Naive B cell (primary cell): Measurements from ENCODE around the gene CAPN5. TPM values are rescaled to one million over a fixed set of nuclear protein-coding genes. Genes with fewer than 3 reads are reported as not detected.

Experiments
- ATAC-seq, 2 donors: fragments of 150-1000 bp; cut with Tn5 transposase; 2 replicates each; pipeline ENCODE4 v1.10.0; 2021; ENCODE audit warnings: low read depth in 2 of 2, mild to moderate bottlenecking in 2 of 2, moderate library complexity in 2 of 2
- DNase-seq: peaks from one replicate; pipeline ENCODE4 v3.0.0; 2022
- H3K27ac Mint-ChIP-seq, 6 donors: one replicate each; pipeline ENCODE4 v1.8.0; 2020 to 2022; ENCODE audit warnings: mild to moderate bottlenecking in 6 of 6, mixed read lengths in 6 of 6, moderate library complexity in 5 of 6, inconsistent platforms in 2 of 6
- H3K27me3 Mint-ChIP-seq, 3 donors: one replicate each; pipeline ENCODE4 v1.8.0; 2021 to 2022; ENCODE audit warnings: mixed read lengths in 3 of 3, mild to moderate bottlenecking in 1 of 3
- H3K36me3 Mint-ChIP-seq, 2 donors: one replicate each; pipeline ENCODE4 v1.8.0; 2020 to 2022; ENCODE audit warnings: mixed read lengths in 2 of 2, inconsistent platforms in 1 of 2, mild to moderate bottlenecking in 1 of 2
- H3K4me1 Mint-ChIP-seq, 3 donors: one replicate each; pipeline ENCODE4 v1.8.0; 2020 to 2022; ENCODE audit warnings: mixed read lengths in 3 of 3, inconsistent platforms in 1 of 3, mild to moderate bottlenecking in 1 of 3, moderate library complexity in 1 of 3
- H3K4me3 Mint-ChIP-seq, 8 donors: one replicate each; pipeline ENCODE4 v1.8.0; 2020 to 2022; ENCODE audit warnings: mild to moderate bottlenecking in 8 of 8, mixed read lengths in 8 of 8, moderate library complexity in 8 of 8, inconsistent platforms in 2 of 8
- H3K9me3 Mint-ChIP-seq, 7 donors: one replicate each; pipeline ENCODE4 v1.8.0; 2020 to 2022; ENCODE audit warnings: mixed read lengths in 7 of 7, mild to moderate bottlenecking in 5 of 7, inconsistent platforms in 2 of 7, moderate library complexity in 1 of 7
- polyA plus RNA-seq, 6 donors: library from polyadenylated mRNA; unstranded; fragments of 300-500 nt; fragmentation: Illumina TruSeq; gene quantifications; one replicate each; pipeline ENCODE4 v1.2.3, GENCODE V29; 2021; ENCODE audit warnings: low read depth in 6 of 6

Gene CAPN5
- polyA plus RNA-seq, 6 donors from 2014 or later, result 0.33 to 0.87 TPM; not detected in 4

GRCh38 chr11:77104727-77105126 is 38.0 kb downstream of the CAPN5 start:
- Mint-ChIP-seq H3K4me3 (no peak overlapping the region), H3K4me1 (peaks cover 0 to 4% (median 0%) of the 10 kb centered on the region in 3 donors), H3K36me3 (no peaks in the 10 kb centered on the region), H3K27ac (no peak overlapping the region), H3K27me3 (no peaks in the 10 kb centered on the region), H3K9me3 (peaks cover 0 to 6% (median 0%) of the 10 kb centered on the region in 7 donors)
- no peak for ATAC-seq
- DNase-seq, result no peak

DNA sequence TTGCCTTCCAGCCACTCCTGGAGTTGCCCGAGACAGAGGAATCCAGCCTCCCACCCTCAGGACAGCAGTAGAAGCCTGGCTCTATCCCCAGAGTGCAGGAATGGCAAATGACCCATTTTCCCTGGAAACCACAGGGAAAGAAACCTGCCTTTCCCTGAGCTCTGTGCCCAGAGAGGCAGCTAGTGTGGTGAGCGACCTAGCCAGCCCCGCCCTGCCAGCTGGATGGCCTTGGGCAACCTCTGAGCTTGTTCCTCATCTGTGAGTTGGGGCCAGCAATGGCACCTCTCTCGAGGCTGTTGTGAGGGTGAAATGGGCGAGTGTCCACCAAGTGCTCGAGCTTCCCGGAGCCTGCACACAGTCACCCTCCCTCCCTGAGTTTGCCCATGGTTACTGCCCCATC is 39.5 kb downstream of the CAPN5 start:
- ATAC-seq, result no peak
- H3K4me1 Mint-ChIP-seq, result peaks cover 0 to 5% (median 0%) of the 10 kb centered on the region in 3 donors
- no peaks in the 10 kb centered on the region for H3K36me3 Mint-ChIP-seq
- no peak for DNase-seq
- no peaks in the 10 kb centered on the region for H3K27me3 Mint-ChIP-seq
- H3K9me3 Mint-ChIP-seq, result no peaks in the 10 kb centered on the region
- no peak overlapping the region for H3K27ac Mint-ChIP-seq
- no peak overlapping the region for H3K4me3 Mint-ChIP-seq

DNA sequence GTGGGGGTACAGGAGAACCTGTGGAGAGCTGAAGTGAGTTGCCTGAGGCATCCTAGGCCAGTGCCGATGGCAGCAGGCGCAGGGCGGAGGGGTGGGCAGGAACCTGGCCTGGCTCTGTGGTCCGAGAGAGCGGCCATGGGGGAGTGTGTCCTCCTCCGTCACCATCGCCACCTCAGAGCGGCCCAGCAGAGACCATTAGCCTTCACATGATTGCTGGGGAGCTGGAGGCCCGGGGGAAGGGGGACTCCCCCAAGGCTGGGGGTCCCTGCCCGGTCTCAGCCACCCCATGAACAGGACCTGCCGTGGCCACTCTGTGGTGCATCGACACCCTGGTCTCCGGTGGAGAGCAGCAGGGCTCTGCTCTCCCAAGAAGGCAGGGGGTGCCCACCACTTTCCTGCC is 40.0 kb downstream of the CAPN5 start:
- H3K27ac Mint-ChIP-seq, result no peak overlapping the region
- H3K36me3 Mint-ChIP-seq, result no peaks in the 10 kb centered on the region
- no peaks in the 10 kb centered on the region for H3K27me3 Mint-ChIP-seq
- H3K4me1 Mint-ChIP-seq, result peaks cover 0 to 5% (median 0%) of the 10 kb centered on the region in 3 donors
- H3K4me3 Mint-ChIP-seq, result no peak overlapping the region
- DNase-seq (no peak), ATAC-seq (no peak)
- no peaks in the 10 kb centered on the region for H3K9me3 Mint-ChIP-seq

DNA sequence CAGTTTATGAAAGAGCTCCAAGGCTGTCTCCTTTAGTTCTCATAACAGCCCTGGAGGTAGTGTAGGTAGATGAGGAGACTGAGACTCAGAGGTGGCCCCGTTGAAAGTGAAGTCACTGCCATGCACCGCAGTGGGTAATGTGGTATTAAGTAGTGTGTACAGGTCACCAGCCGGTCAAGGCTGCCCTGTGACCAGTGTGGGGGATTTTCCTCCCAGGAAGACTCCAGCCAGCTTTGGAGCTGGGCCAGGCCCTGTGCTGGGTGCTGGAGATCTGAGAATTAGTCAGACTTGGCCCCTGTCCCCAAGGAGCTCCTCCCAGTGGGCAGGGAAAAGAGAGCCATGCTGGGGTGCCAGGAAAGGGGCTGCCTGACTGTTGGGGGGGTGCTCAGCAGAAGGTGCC is 41.2 kb downstream of the CAPN5 start:
- Mint-ChIP-seq H3K9me3 (no peaks in the 10 kb centered on the region), H3K36me3 (no peaks in the 10 kb centered on the region), H3K27me3 (no peaks in the 10 kb centered on the region), H3K4me3 (no peak overlapping the region), H3K27ac (peak overlapping the region in 3 of 6 donors; percentile 7 to 94 (median 62)), H3K4me1 (peaks cover 0 to 5% (median 0%) of the 10 kb centered on the region in 3 donors)
- DNase-seq, result no peak
- ATAC-seq, result no peak

- Mint-ChIP-seq H3K27ac (peak overlapping the region in 1 of 6 donors; percentile 94), H3K27me3 (no peaks in the 10 kb centered on the region), H3K4me1 (peaks cover 0 to 5% (median 0%) of the 10 kb centered on the region in 3 donors), H3K36me3 (no peaks in the 10 kb centered on the region), H3K9me3 (no peaks in the 10 kb centered on the region), H3K4me3 (no peak overlapping the region)
- ATAC-seq (no peak), DNase-seq (no peak)
These were observed 41.7 kb downstream of the CAPN5 start for GRCh38 chr11:77108436-77108835.

GRCh38 chr11:77109236-77110019 is 42.7 kb downstream of the CAPN5 start:
- ATAC-seq, result no peak

DNA sequence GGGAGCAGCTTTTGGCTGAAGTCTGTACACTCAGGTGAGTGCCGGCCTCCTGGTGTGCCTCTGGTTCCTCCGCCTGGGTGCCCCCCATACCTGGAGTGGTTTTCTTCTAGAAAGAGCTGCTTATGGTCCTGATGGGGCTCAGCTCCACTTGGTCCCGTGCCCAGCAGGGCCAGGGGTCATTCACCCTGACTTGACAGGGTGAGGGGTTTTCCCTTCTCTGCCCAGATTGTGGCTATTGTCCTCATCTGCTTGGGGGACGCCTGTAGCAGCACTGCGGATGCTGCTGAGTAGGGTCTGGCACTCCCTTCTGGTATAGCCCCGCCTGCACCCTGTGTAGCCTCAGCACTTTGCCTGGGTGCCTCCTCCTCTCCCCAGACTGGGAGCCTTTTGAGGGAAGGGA is 44.1 kb downstream of the CAPN5 start:
- H3K27ac Mint-ChIP-seq, result no peak overlapping the region
- no peaks in the 10 kb centered on the region for H3K9me3 Mint-ChIP-seq
- H3K4me1 Mint-ChIP-seq, result peaks cover 0 to 5% (median 0%) of the 10 kb centered on the region in 3 donors
- H3K36me3 Mint-ChIP-seq, result no peaks in the 10 kb centered on the region
- ATAC-seq (no peak), DNase-seq (no peak)
- no peak overlapping the region for H3K4me3 Mint-ChIP-seq
- H3K27me3 Mint-ChIP-seq, result no peaks in the 10 kb centered on the region

More at GRCh38 chr11:77109236-77110019, 42.7 kb downstream of the CAPN5 start:
- Mint-ChIP-seq H3K27ac (peak overlapping the region in 2 of 6 donors; percentile 11 to 75), H3K4me1 (peaks cover 0 to 5% (median 0%) of the 10 kb centered on the region in 3 donors), H3K9me3 (no peaks in the 10 kb centered on the region), H3K36me3 (no peaks in the 10 kb centered on the region), H3K27me3 (no peaks in the 10 kb centered on the region), H3K4me3 (no peak overlapping the region)
- no peak for DNase-seq

GRCh38 chr11:77111277-77111676 is 44.5 kb downstream of the CAPN5 start:
- H3K27ac Mint-ChIP-seq, result no peak overlapping the region
- ATAC-seq, result no peak

DNA sequence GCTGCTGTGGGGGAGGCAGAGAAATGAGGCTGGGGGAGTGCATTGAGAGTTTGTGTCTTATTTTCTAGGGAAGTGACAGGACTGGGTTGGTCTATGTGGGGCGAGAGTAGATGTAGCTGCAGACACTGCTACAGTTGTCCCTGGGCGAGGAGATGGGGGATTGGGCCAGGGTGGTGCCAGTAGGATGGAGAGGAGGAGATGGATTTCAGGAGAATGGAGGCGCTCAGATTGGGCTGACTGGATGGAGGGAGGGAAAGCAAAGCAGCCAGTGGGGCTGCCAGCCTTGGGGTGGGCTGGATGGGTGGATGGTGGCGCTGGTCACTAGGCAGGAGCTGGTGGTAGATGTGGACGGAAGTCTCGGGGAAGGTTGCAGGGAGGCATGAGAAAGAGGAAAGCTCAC is 45.2 kb downstream of the CAPN5 start:
- Mint-ChIP-seq H3K36me3 (no peaks in the 10 kb centered on the region), H3K9me3 (no peaks in the 10 kb centered on the region), H3K27me3 (no peaks in the 10 kb centered on the region), H3K4me3 (peak overlapping the region in 1 of 8 donors; percentile 41), H3K4me1 (peaks cover 0 to 5% (median 0%) of the 10 kb centered on the region in 3 donors), H3K27ac (peak overlapping the region in 1 of 6 donors; percentile 88)
- DNase-seq (no peak), ATAC-seq (no peak)

More at GRCh38 chr11:77111277-77111676, 44.5 kb downstream of the CAPN5 start:
- Mint-ChIP-seq H3K4me1 (peaks cover 0 to 5% (median 0%) of the 10 kb centered on the region in 3 donors), H3K36me3 (no peaks in the 10 kb centered on the region), H3K27me3 (no peaks in the 10 kb centered on the region), H3K4me3 (no peak overlapping the region), H3K9me3 (no peaks in the 10 kb centered on the region)
- DNase-seq, result no peak

DNA sequence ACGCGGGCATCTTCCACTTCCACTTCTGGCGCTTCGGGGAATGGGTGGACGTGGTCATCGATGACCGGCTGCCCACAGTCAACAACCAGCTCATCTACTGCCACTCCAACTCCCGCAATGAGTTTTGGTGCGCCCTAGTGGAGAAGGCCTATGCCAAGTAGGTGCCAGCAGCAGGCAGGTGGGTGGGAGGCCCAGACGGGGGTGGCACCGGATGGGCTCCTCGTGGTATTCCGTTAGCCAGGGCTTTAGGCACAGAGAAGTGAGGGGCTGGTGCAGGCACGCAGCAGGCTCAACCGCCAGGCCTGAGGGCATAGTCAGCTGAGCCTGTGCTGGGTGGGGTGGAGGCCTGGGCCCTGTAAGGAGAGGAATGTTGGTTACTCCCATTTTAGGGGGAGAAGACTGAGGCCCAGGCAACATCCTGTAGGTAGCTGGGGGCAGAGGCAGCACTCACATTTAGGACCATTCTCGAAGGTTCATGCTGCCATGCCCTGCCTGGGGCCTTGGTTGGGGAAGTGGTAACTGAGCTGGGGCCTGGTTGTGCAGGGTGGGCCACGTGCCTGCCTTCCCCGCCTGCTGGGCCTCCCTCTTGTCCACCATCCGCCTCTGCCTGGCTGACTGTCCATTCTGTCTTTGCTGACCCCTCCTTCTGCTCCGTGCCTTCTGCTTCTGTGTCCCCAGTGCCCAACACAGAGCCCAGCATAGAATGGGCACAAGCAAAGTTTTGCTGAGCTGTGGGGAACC is 46.0 kb downstream of the CAPN5 start:
- ATAC-seq (no peak), DNase-seq (no peak)
- no peak overlapping the region for H3K27ac Mint-ChIP-seq
- H3K4me3 Mint-ChIP-seq, result no peak overlapping the region
- H3K9me3 Mint-ChIP-seq, result no peaks in the 10 kb centered on the region
- no peaks in the 10 kb centered on the region for H3K36me3 Mint-ChIP-seq
- peaks cover 0 to 5% (median 0%) of the 10 kb centered on the region in 3 donors for H3K4me1 Mint-ChIP-seq
- no peaks in the 10 kb centered on the region for H3K27me3 Mint-ChIP-seq

DNA sequence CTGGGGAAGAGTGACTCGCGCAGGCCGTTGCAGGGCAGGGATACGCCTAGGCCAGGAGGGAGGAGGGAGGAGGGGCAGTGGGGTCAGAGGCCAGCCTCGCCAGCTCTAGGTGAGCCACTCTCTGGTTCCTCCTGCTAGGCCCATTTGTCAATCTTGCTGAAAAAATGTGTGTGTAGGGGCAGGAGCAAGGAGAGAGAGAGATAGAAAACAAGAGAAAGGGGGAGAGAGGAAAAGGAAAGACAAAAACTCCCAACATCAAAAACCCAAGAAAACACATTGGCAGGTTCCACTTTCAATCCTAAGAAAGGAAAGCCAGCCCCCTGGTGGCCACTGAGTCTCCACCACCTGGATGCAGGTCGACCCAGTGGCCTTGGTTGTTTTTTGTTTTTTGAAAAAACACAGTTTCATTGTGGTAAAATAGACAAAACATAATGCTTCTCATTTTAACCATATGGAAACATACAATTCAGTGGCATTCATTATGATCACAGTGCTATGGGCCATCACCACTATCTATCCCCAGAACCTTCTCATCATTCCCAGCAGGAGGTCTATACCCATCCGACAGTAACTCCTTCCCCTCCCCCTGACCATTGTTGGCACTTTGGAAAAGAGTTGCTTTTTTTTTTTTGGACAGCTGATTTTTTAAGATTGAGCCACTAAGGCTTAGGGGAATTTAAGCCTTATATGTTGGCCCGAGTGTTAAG is 46.8 kb downstream of the CAPN5 start:
- ATAC-seq (no peak), DNase-seq (no peak)
- H3K4me1 Mint-ChIP-seq, result peaks cover 0 to 5% (median 0%) of the 10 kb centered on the region in 3 donors
- H3K4me3 Mint-ChIP-seq, result no peak overlapping the region
- no peak overlapping the region for H3K27ac Mint-ChIP-seq
- H3K36me3 Mint-ChIP-seq, result no peaks in the 10 kb centered on the region
- no peaks in the 10 kb centered on the region for H3K27me3 Mint-ChIP-seq
- no peaks in the 10 kb centered on the region for H3K9me3 Mint-ChIP-seq

DNA sequence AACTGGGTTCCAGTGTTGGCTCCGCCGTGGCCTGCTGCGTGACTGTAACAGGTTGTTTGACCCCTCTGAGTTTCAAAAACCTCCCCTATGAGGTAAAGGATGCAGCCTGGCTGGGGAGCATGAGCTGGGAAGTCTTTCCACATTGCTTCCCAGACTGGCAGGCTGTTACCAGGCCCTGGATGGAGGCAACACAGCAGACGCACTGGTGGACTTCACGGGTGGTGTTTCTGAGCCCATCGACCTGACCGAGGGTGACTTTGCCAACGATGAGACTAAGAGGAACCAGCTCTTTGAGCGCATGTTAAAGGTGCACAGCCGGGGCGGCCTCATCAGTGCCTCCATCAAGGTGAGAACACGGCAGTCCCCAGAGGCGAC is 47.3 kb downstream of the CAPN5 start:
- no peak for ATAC-seq
- DNase-seq, result no peak
- no peaks in the 10 kb centered on the region for H3K9me3 Mint-ChIP-seq
- peaks cover 0 to 5% (median 0%) of the 10 kb centered on the region in 3 donors for H3K4me1 Mint-ChIP-seq
- H3K27me3 Mint-ChIP-seq, result no peaks in the 10 kb centered on the region
- H3K36me3 Mint-ChIP-seq, result no peaks in the 10 kb centered on the region
- H3K4me3 Mint-ChIP-seq, result peak overlapping the region in 1 of 8 donors; percentile 1
- no peak overlapping the region for H3K27ac Mint-ChIP-seq

DNA sequence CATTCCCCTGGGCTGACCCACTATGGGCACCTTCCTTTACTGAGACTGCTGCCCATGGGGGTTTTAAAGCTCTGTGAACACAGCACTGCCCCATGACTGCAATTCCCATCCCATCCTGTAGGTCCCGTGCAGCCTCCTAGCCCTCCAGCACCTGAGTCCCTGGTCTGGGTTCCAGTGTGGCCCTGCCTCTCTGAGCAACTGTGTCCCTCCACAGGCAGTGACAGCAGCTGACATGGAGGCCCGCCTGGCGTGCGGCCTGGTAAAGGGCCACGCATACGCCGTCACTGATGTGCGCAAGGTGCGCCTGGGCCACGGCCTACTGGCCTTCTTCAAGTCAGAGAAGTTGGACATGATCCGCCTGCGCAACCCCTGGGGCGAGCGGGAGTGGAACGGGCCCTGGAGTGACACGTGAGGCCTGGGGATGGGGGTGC is 48.4 kb downstream of the CAPN5 start:
- no peak overlapping the region for H3K27ac Mint-ChIP-seq
- no peaks in the 10 kb centered on the region for H3K9me3 Mint-ChIP-seq
- no peak for DNase-seq
- H3K36me3 Mint-ChIP-seq, result no peaks in the 10 kb centered on the region
- no peaks in the 10 kb centered on the region for H3K27me3 Mint-ChIP-seq
- no peaks in the 10 kb centered on the region for H3K4me1 Mint-ChIP-seq
- no peak overlapping the region for H3K4me3 Mint-ChIP-seq
- ATAC-seq, result no peak
